Spleen (tissue), 11 donors: Measurements from ENCODE around the gene AGPS. TPM values are rescaled to one million over a fixed set of nuclear protein-coding genes. Genes with fewer than 3 reads are reported as not detected.

Experiments used
- DNase-seq: peaks from one replicate; pipeline ENCODE4 v3.0.0-alpha.2; 2020
- H3K27ac ChIP-seq, 8 donors: fragments of 200-600 bp; sonication (generic) in 7 of 8; 1 replicate in 4 of 8; 2 replicates in 4 of 8; pipeline versions ENCODE4 v1.5.0 to v1.8.0; 2016 to 2021; ENCODE audit warnings: inconsistent platforms in 4 of 8, mild to moderate bottlenecking in 4 of 8, moderate library complexity in 1 of 8
- H3K27me3 ChIP-seq, 7 donors: fragments of 200-600 bp; sonication (generic) in 6 of 7; replicated peaks in 1 of 7; 1 replicate in 4 of 7; 2 replicates in 3 of 7; pipeline versions ENCODE4 v1.5.0 to v1.8.0; 2016 to 2021; ENCODE audit warnings: inconsistent platforms in 3 of 7, mild to moderate bottlenecking in 1 of 7
- H3K36me3 ChIP-seq, 6 donors: fragments of 200-600 bp; sonication (generic) in 5 of 6; 1 replicate in 4 of 6; 2 replicates in 2 of 6; pipeline versions ENCODE4 v1.5.0 to v1.8.0; 2016 to 2021; ENCODE audit warnings: inconsistent platforms in 2 of 6
- H3K4me1 ChIP-seq, 6 donors: fragments of 200-600 bp; sonication (generic) in 5 of 6; 1 replicate in 3 of 6; 2 replicates in 3 of 6; pipeline versions ENCODE4 v1.5.0 to v1.8.0; 2016 to 2021; ENCODE audit warnings: inconsistent platforms in 3 of 6
- H3K4me3 ChIP-seq, 8 donors: fragments of 200-600 bp; sonication (generic) in 7 of 8; 1 replicate in 4 of 8; 2 replicates in 4 of 8; pipeline versions ENCODE4 v1.5.0 to v1.8.0; 2016 to 2021; ENCODE audit warnings: inconsistent platforms in 4 of 8, mild to moderate bottlenecking in 4 of 8, moderate library complexity in 2 of 8
- H3K9me3 ChIP-seq, 8 donors: fragments of 200-600 bp; sonication (generic) in 7 of 8; 1 replicate in 4 of 8; 2 replicates in 4 of 8; pipeline versions ENCODE4 v1.5.0 to v1.8.0; 2016 to 2021; ENCODE audit warnings: inconsistent platforms in 4 of 8
- CTCF ChIP-seq, 11 experiments: fragments of 200-600 bp in 7 of 11; fragments of 450-650 bp in 4 of 11; sonication (generic) in 4 of 11; IDR thresholded peaks in 8 of 11; conservative IDR thresholded peaks in 3 of 11; 1 replicate in 7 of 11; 2 replicates in 4 of 11; pipeline versions ENCODE4 v1.4.0 to v1.8.0; 2016 to 2021; ENCODE audit warnings: antibody characterized with exemption in 11 of 11, inconsistent platforms in 4 of 11, mild to moderate bottlenecking in 1 of 11
- POLR2A ChIP-seq, 3 donors: fragments of 450-650 bp; IDR thresholded peaks; one replicate each; pipeline ENCODE4 v1.5.1; 2017; ENCODE audit warnings: antibody characterized with exemption in 3 of 3, mild to moderate bottlenecking in 1 of 3
- POLR2AphosphoS5 ChIP-seq, 3 donors: sonication (generic); formaldehyde crosslinking; IDR thresholded peaks; one replicate each; pipeline ENCODE4 v1.5.1; 2017; ENCODE audit warnings: antibody characterized with exemption in 3 of 3
- WGBS, 5 donors: extraction: QIAGEN DNeasy Blood & Tissue Kit in 3 of 5; methylation state at CpG; one replicate each; pipeline versions ENCODE4 v1.1.5 to v1.1.7; 2013 to 2018; 5-methylcytosine and 5-hydroxymethylcytosine counted together
- intact Hi-C: fragments of 100-400 bp; cut with DNase I; formaldehyde crosslinking; loops from one replicate; pipeline ENCODE4 v1.15.0; 2023; ENCODE audit warnings: low total_unique reads
- polyA plus RNA-seq, 3 donors: library from polyadenylated mRNA; stranded (reverse); fragments of 200-250 nt; gene quantifications; one replicate each; pipeline ENCODE4 v1.2.1, GENCODE V29; 2013
- total RNA-seq, 7 donors: library from RNA; depleted of rRNA in 3 of 7; stranded (reverse); fragments of >200 nt in 3 of 7; fragmentation: NEBNext Ultra II Directional in 4 of 7; extraction: Animal tissue kit (Norgen Biotek cat#: 25700) in 4 of 7; gene quantifications; one replicate each; pipeline versions ENCODE4 v1.1.0 to v1.2.1, GENCODE V29; 2016 to 2021
- donor health status: healthy with polysubstance abuse.
- donor health status: DM: no; HTN: no; CAD: no; lungs with moderate emphysema.
- donor health status: DM: no; HTN: no; CAD: no.
- donor health status: Bipolar disorder and iron deficiency.
- donor health status: healthy.
- donor health status: DM: no; HTN: no; CAD: no.
- donor health status: DM: yes; HTN: yes; CAD: no.

Gene AGPS
- total and polyA plus RNA-seq, 10 donors, result 3.3 to 44.5 (median 28.2) TPM

- no peak for DNase-seq
- H3K36me3 ChIP-seq, result peaks cover 0 to 82% (median 8%) of the 10 kb centered on the region in 6 donors
- no peak overlapping the region for H3K4me3 ChIP-seq
- no peaks in the 10 kb centered on the region for H3K4me1 ChIP-seq
- TF ChIP-seq POLR2AphosphoS5 (IDR thresholded peaks at IDR 0.05), result no peak
- TF ChIP-seq CTCF (IDR thresholded peaks at IDR 0.05 in 8 of 11, conservative IDR thresholded peaks at IDR 0.05 in 3 of 11), result no peak
- TF ChIP-seq POLR2A (IDR thresholded peaks at IDR 0.05), result no peak
- no peaks in the 10 kb centered on the region for H3K27me3 ChIP-seq
- peaks cover 0 to 33% (median 27%) of the 10 kb centered on the region in 8 donors for H3K9me3 ChIP-seq
- 96 to 99% (median 99%) methylated on average over 2 of the region's 2 CpGs for WGBS, 5 donors
- no peak overlapping the region for H3K27ac ChIP-seq
- intact Hi-C loops, result no loop called here
These were observed 79.4 kb downstream of the AGPS start for GRCh38 chr2:177471990-177472389.

- no peak overlapping the region for H3K27ac ChIP-seq
- DNase-seq, result no peak
- 89 to 96% (median 93%) methylated on average over 4 of the region's 4 CpGs for WGBS, 5 donors
- no peak overlapping the region for H3K4me3 ChIP-seq
- peaks cover 0 to 37% (median 30%) of the 10 kb centered on the region in 8 donors for H3K9me3 ChIP-seq
- intact Hi-C loops, result no loop called here
- H3K27me3 ChIP-seq, result no peaks in the 10 kb centered on the region
- TF ChIP-seq CTCF (IDR thresholded peaks at IDR 0.05 in 8 of 11, conservative IDR thresholded peaks at IDR 0.05 in 3 of 11) (no peak), POLR2A (IDR thresholded peaks at IDR 0.05) (no peak), POLR2AphosphoS5 (IDR thresholded peaks at IDR 0.05) (no peak)
- H3K4me1 ChIP-seq, result no peaks in the 10 kb centered on the region
- H3K36me3 ChIP-seq, result peaks cover 0 to 84% (median 8%) of the 10 kb centered on the region in 6 donors
These were observed 81.7 kb downstream of the AGPS start for GRCh38 chr2:177474301-177474700.

- intact Hi-C loops, result no loop called here
- no peak for DNase-seq
- Histone ChIP-seq H3K4me3 (no peak overlapping the region), H3K36me3 (peaks cover 0 to 82% (median 5%) of the 10 kb centered on the region in 6 donors), H3K4me1 (no peaks in the 10 kb centered on the region), H3K27ac (no peak overlapping the region), H3K9me3 (peaks cover 0 to 39% (median 28%) of the 10 kb centered on the region in 8 donors), H3K27me3 (no peaks in the 10 kb centered on the region)
- 69 to 94% (median 85%) methylated on average over 1 of the region's 1 CpG for WGBS, 5 donors
- TF ChIP-seq CTCF (IDR thresholded peaks at IDR 0.05 in 8 of 11, conservative IDR thresholded peaks at IDR 0.05 in 3 of 11) (no peak), POLR2AphosphoS5 (IDR thresholded peaks at IDR 0.05) (no peak), POLR2A (IDR thresholded peaks at IDR 0.05) (no peak)
These were observed 82.4 kb downstream of the AGPS start for GRCh38 chr2:177474998-177475397.

- Histone ChIP-seq H3K4me1 (no peaks in the 10 kb centered on the region), H3K4me3 (no peak overlapping the region), H3K36me3 (peaks cover 0 to 71% (median 2%) of the 10 kb centered on the region in 6 donors), H3K9me3 (peaks cover 0 to 25% (median 9%) of the 10 kb centered on the region in 8 donors), H3K27me3 (no peaks in the 10 kb centered on the region), H3K27ac (no peak overlapping the region)
- intact Hi-C loops, result no loop called here
- TF ChIP-seq POLR2AphosphoS5 (IDR thresholded peaks at IDR 0.05), result no peak
- no peak for TF ChIP-seq POLR2A (IDR thresholded peaks at IDR 0.05)
- no peak for TF ChIP-seq CTCF (IDR thresholded peaks at IDR 0.05 in 8 of 11, conservative IDR thresholded peaks at IDR 0.05 in 3 of 11)
- DNase-seq, result no peak
- 96 to 100% (median 98%) methylated on average over 5 of the region's 5 CpGs for WGBS, 5 donors
These were observed 84.3 kb downstream of the AGPS start for GRCh38 chr2:177476897-177477296.
